SK-N-MC (cell line): Measurements from ENCODE around the gene PRDX2.

ENCODE experiments used
- EZH2 ChIP-seq: fragments of 200-600 bp; sonication (generic); IDR thresholded peaks from one replicate; pipeline ENCODE4 v1.6.1; 2017; ENCODE audit warnings: antibody characterized with exemption
- FOXP2 ChIP-seq: optimal IDR thresholded peaks from 2 replicates; pipeline ENCODE3; 2011; ENCODE audit warnings: mild to moderate bottlenecking, moderate library complexity; ENCODE audit not compliant: insufficient read depth; ENCODE audit errors: extremely low read length, control extremely low read depth
- POLR2AphosphoS5 ChIP-seq: IDR thresholded peaks from 2 replicates; pipeline ENCODE4 v1.6.1; 2012; ENCODE audit warnings: mild to moderate bottlenecking, low read depth, low read length, borderline replicate concordance

DNA sequence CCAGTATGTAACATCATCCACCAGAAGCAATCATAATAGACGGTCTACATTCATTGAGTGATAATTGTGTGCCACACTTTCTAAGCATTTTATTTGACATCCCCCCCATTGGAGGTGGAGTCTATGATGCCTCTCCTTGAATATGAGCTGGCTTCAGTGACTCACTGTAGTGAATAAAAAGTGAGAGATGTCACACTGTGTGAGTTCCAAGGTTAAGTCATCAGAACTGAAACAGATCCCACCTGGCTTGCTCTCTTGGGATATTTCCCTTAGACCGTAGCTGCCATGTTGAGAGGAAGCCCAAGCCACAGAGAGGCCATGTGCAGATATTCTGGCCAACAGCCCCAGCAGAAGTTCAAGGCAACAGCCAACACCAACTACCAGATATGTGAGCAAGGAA is 20.2 kb upstream of the PRDX2 start:
- TF ChIP-seq POLR2AphosphoS5: no peak
- TF ChIP-seq EZH2: no peak
- TF ChIP-seq FOXP2: no peak
